Measurements from ENCODE around the gene INCA1. TPM values are rescaled to one million over a fixed set of nuclear protein-coding genes. Genes with fewer than 3 reads are reported as not detected.
A peak's percentile ranks its signal among the peaks of the same experiment; 100 is the strongest.
"Not testable (repeated sequence)": the region's sequence is repeated elsewhere in the genome, so short reads cannot be mapped to it uniquely, and the experiment has no call there.

INCA1 gene, protein sequence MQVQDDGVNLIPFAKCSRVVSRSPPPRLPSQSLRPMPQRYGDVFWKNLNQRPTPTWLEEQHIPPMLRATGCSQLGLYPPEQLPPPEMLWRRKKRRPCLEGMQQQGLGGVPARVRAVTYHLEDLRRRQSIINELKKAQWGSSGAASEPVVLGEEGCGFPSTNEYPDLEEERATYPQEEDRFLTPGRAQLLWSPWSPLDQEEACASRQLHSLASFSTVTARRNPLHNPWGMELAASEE
- total RNA-seq = 0.38 and 0.39 TPM in 2 replicates

DNA sequence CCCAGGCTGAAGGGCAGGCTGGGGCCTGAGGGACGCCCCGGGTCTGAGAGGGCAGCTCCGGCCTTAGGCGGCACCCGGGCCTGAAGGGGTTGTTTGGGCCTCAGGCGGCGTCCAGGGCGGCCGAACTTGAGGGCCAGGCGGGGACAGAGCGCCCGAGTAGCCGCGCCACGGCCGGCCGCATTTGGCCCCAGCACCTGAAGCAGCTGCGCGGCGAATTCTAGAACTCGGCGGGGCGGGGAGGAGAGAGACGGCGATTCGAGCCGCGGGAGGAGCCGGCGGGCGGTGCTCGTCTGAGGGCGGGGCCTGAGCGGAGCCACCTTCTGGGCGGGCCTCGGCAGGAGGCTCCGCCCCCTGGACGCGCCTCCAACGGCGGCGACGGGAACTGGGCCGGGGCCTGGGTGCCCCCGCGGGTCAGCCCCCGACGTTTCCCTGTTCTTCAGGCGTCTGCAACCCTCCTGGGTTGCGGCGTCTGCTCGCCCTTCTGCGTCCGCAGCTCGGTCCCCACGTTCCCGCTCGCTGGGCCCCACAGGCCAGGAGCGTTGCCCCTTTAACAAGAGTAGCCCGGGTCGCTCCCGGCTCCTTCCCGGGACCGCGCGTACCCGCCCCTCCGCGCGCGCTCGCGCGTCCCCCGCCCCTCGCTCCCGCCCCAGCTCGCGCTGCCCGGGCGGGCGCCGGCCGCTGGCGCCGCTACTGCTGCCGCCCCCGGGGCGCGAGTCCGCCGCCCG lies at the start of gene INCA1, which contains the start of gene KIF1C:
INCA1 (minus strand) TSS at position 221 of the 725 bp plus-strand sequence. CDS start 3,085 bp downstream, outside the sequence.
KIF1C (plus strand) TSS at position 649 of the 725 bp plus-strand sequence. CDS start 2,297 bp downstream, outside the sequence.
- DNase-seq (ENCODE audit: low read depth in 2 of 2) = peak; percentile 54 to 90

DNA sequence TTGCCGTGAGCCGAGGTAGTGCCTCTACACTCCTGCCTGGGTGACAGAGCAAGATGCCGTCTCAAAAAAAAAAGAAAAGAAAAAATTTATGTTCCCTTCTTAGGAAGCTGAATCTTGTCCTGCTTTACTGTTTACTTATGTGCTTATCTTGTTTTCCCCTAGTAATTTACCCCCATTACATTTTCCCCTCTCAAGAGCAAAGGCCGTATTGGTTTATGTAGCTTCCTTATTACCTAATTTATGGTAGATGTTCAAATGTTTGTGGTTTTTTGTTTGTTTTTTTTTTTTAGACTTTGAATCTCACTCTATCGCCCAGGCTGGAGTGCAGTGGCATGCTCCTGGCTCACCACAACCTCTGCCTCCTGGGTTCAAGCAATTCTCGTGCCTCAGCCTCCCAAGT lies 48.2 kb upstream of the INCA1 start:
- no peak for DNase-seq (ENCODE audit: low read depth in 2 of 2)

DNA sequence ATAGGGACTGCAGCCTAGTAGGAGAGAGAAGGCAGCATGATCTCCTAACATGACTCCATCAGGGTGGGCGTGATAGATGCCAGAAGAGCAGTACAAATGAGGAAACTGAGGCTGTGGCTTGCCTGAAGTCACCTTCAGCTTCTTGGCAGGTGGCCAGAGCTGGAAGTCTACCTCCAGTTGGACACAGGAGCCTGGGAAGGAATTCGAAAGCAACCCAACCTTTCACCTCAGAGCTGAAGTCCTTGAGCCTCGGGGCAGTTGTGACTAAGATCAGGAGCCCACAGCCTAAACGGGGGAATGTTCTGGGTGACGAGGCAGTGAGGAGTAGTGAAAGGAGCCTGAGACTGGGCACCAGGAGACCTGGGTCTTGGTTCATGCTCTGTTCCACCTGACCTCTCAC lies 47.3 kb upstream of the INCA1 start:
- DNase-seq (ENCODE audit: low read depth in 2 of 2) = no peak

DNA sequence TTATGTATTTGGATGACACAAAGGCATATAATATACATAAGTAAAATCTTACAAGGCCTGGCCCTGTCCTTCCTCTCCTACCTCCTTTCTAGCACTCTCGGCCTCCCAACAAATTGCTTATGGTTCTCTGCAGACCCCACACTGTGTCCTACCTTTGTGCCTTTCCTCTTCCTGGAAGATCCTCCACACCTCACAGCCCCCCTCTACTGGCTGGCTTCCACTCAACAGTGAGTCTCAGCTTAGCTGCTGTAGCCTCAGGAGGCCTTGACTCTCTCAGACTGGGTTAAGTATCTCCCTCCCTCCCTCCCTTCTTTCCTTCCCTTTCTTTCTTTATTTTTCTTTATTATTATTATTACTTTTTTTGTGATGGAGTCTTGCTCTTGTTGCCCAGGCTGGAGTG lies 46.2 kb upstream of the INCA1 start:
- DNase-seq (ENCODE audit: low read depth in 2 of 2) = no peak

DNA sequence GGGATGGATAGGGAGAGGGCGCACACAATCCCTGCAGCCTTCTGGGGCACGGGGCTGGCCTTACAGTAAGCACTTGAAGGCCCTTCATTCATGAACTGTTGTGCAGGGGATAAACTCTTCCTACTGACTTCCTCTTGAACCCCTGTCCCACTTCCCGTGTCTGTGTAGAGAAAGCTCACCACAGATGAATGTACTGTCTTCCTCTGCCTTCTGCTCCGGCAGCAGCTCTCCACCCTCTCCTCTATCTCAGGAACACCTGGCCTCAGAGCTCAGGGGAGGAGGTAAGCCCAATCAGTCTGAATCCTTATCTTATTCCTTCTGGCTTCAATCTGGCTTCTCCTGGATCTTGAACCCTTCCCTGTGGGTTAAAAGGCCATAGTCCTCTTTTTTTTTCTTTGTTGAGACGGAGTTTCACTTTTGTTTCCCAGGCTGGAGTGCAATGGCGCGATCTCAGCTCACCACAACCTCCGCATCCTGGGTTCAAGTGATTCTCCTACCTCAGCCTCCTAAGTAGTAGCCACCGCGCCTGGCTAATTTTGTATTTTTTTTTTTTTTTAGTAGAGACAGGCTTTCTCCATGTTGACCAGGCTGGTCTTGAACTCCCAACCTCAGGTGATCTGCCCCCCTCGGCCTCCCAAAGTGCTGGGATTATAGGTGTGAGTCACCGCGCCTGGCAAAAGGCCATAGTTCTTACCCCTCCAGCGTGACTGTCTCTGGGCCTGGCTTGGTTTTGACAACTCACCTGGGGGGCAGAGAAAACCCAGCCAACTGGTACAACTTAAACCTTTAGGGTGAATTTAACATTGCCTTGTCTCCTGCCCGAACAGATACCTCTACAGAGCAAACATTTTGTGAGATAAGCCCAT lies 45.1 kb upstream of the INCA1 start:
- no peak for DNase-seq (ENCODE audit: low read depth in 2 of 2)

DNA sequence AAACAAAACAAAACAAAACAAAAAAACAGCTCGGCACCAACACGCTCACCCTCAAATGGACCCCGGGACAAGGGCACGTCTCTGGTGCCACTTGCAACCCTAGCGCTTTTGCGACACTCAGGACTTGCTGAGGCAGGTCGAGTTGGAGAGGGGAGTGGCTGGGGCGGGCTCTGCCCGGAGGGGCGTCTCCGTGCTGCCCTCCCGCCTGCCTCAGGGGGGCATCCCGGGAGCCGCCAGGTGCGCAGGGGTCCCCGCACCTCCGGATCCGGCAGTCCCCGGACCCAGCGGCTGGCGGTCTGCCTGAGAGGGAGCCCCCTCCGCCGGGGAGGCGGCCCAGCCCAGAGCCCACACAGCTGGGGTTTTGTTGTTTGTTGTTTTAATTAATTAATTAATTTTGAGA lies 38.0 kb upstream of the INCA1 start, which contains the start of gene SLC52A1:
SLC52A1 (minus strand) TSS at position 112 of the 400 bp plus-strand sequence. CDS start 820 bp downstream, outside the sequence.
- DNase-seq (ENCODE audit: low read depth in 2 of 2) = no peak

DNA sequence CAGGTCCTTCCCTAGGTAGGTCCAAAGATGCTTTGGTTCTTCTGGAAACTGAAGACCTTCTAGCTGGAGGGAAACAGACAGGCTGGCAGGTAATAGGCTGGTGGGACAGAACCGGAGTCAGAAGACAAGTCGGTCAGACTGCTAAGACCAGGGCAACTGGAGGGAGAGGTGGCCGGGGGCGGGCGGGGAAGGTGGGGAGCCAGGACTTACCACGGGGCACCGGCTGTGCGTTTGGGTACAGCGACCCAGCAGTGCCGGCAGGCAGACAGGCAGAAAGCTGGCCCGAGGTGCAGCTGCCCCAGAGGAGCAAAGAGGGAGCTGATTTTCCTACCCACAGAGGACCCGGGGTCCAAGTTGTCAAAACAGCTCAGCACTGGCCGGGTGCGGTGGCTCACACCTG lies 37.3 kb upstream of the INCA1 start:
- no peak for DNase-seq (ENCODE audit: low read depth in 2 of 2)

DNA sequence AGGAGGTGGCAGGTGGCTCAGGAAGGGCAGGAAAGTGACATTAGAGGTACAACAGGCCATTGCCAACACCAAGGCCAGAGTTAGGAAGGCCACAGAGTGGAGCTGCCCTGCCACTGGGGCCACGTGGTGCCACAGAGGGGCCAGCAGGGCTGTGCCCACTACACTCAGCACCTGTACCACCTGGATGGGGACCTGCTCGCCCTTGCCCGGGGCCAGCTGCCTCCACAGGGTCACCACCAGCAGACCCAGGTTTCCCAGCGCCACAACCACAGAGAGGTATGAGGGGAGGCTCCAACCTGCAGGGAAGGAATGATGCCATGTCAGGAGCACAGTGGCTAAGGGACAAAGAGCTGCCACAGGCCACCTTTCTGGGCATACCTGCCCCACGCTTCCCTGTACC lies 36.7 kb upstream of the INCA1 start:
- no peak for DNase-seq (ENCODE audit: low read depth in 2 of 2)

DNA sequence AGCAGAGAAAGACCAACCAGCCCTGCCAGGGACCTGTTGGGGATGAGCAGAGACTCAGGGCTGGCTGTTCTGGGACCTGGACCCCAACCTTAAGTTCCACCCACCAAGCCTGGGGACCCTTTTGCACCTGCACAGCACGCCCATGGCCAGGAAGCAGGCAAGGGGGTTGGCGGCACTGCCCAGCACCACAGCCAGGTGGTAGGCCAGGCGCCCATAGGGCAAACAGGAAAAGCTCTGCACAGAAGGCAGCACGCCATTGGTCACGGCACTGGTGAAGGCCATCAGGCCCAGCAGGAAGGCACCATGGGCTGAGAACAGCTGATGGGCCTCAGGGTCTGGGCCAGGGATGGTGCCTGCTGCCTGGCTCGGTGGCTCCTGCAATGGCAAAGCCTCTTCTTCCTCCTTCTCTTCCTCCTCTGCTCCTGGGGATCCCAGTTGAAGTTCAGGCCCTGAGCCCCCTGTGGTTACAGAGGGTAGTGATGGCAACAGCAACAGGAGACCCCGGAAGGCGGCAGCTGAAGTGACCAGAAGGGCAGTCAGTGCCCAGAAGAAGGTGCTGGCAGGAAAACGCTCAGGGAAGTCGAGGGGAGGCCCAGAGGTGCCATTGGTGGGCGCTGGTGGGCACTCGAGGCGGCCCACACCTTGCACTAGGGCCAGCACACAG lies 36.2 kb upstream of the INCA1 start:
- no peak for DNase-seq (ENCODE audit: low read depth in 2 of 2)

DNA sequence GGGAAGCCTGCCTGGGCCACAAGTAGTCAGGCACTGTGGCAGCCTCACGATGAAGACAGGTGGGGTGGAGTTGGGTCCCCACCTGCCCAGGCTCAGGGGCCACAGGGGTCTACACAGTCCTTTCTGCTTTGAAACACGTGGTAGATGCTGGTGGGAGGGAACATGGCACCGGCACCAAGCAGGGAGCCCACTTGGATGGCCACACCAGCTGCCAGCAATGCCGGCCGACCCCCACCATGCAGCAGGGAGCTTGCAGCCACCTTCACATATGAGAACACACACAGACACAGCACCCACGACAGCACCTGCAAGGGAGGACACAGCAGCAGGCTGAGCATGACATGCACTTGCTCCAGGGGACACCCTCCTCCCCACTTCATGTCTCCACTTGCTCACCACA lies 35.5 kb upstream of the INCA1 start:
- no peak for DNase-seq (ENCODE audit: low read depth in 2 of 2)

DNA sequence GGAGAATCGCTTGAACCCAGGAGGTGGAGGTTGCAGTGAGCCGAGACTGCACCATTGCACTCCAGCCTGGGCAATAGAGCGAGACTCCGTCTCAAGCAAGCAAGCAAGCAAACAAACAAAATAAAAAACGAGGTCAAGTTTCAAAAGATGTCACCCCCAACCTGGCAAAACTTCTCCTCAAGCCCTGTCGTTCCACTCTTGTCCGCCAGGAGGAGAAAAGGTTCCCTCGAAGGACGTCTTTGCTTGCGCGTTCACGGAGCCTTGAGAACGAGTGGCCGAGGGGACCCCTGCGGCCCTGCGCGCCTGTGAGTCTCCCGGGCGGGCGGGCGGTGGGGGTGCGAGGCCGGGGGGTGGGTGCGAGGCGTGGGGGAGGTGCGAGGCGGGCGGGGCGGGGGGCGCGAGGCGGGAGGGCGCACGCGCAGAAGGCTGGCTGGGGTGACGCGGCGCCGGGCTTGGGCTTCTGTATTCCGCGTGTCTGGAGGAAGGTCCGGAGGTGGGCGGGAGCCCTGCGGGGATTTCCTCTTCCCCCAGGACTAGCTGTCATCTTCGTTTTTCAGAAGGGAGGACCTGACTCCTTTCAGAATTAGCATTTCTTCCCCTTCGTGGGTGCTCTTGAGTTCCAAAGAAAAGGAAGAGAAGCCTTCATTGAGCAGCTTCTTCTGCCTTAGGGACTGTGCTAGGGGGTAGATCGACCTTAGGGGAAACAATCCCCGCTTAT lies 34.2 kb upstream of the INCA1 start:
- DNase-seq (ENCODE audit: low read depth in 2 of 2) = peak; percentile 18 to 66

DNA sequence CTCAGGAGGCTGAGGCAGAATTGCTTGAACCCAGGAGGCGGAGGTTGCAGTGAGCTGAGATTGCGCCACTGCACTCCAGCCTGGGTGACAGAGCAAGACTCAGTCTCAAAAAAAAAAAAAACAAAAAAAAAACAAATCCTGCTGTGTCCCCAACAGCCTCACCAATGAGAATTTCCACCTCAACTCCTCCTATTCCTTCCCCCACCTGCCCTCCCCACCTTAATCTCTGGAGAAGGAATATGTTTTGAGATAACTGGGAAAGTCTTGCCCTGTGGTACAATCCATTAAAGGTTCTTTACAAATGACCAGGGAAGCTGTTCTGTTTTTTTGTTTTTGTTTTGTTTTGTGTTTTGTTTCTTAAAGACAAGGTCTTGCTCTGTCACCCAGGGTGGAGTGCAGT lies 32.8 kb upstream of the INCA1 start:
- not testable (repeated sequence) for DNase-seq (ENCODE audit: low read depth in 2 of 2)

DNA sequence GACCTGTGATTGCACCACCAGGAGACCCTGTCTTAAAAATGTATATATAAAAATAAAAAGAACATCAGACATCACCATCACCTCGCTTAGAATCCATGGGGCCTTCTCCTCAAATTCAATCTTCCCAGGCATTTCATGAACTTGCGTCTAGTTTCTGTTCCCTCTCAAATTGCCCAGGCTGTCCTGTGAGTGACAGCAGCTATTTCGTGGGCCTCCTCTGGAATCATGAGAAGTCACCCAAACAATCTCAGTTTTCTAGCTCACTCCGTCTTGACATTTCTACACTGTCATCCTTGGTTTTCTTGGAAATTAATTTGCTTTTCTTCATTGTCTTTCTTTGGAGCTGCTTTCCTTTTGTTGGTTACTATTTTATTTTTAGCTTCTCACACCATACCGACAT lies 30.6 kb upstream of the INCA1 start:
- DNase-seq (ENCODE audit: low read depth in 2 of 2) = no peak

DNA sequence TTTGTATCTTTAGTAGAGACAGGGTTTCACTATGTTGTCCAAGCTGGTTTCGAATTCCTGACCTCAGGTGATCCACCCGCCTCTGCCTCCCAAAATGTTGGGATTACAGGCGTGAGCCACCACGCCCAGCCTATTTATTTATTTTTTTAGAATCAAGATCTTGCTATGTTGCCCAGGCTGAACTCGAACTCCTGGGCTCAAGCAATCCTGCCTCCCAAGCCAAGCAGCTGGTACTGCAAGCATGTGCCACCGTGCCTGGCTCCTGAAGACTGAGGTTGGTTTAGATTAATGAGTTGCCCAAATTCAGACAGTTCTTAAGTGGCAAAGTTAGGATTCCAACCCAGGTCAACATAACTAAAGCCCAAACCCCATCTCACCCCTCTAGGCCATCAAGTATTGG lies 30.0 kb upstream of the INCA1 start:
- DNase-seq (ENCODE audit: low read depth in 2 of 2) = no peak

DNA sequence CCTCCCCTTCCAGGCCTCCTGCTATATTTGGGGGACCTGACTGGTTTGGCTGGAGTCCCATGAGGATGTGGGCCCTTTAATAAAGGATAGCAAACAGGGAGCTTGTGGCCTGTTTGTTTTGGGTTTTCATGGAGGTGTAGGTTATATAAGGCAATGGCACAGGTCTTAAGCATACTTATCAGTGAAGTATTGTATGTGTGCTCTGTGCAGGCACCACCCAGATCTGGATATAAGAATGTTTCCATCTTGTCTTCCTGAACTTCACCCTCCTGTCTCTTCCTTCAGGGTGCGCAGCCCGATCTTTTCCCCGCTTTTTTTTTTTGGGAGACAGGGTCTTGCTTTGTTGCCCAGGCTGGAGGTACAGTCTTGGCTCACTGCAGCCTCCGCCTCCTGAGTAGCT lies 27.3 kb upstream of the INCA1 start:
- no peak for DNase-seq (ENCODE audit: low read depth in 2 of 2)

DNA sequence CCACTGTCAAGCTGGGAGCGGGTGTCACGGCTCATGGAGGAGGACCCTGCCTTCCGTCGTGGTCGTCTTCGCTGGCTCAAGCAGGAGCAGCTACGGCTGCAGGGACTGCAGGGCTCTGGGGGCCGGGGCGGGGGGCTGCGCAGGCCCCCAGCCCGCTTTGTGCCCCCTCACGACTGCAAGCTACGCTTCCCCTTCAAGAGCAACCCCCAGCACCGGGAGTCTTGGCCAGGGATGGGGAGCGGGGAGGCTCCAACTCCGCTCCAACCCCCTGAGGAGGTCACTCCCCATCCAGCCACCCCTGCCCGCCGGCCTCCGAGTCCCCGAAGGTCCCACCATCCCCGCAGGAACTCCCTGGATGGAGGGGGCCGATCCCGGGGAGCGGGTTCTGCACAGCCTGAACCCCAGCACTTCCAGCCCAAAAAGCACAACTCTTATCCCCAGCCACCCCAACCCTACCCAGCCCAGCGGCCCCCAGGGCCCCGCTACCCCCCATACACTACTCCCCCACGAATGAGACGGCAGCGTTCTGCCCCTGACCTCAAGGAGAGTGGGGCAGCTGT lies 26.3 kb upstream of the INCA1 start:
- no peak for DNase-seq (ENCODE audit: low read depth in 2 of 2)

DNA sequence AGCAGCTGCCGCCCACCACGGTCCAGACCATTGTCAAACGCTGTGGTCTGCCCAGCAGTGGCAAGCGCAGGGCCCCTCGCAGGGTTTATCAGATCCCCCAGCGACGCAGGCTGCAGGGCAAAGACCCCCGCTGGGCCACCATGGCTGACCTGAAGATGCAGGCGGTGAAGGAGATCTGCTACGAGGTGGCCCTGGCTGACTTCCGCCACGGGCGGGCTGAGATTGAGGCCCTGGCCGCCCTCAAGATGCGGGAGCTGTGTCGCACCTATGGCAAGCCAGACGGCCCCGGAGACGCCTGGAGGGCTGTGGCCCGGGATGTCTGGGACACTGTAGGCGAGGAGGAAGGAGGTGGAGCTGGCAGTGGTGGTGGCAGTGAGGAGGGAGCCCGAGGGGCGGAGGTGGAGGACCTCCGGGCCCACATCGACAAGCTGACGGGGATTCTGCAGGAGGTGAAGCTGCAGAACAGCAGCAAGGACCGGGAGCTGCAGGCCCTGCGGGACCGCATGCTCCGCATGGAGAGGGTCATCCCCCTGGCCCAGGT lies 24.9 kb upstream of the INCA1 start:
- no peak for DNase-seq (ENCODE audit: low read depth in 2 of 2)

DNA sequence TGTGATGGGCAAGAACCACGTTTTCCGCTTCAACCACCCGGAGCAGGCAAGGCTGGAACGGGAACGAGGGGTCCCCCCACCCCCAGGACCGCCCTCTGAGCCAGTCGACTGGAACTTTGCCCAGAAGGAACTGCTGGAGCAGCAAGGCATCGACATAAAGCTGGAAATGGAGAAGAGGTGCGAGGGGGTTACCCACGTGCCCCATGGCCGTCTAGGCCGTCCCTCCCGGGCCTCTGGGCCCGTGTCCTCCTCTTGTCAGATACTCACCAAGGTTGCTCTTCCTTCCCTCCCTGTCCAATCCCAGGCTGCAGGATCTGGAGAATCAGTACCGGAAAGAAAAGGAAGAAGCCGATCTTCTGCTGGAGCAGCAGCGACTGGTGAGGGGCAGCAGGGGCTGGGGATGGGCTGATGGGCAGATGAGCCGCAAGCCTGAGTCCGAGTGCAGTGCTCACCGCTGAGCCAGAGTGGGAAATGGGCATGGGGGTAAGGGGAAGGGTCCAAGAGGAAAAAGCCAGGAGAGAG lies 23.2 kb upstream of the INCA1 start:
- DNase-seq (ENCODE audit: low read depth in 2 of 2) = no peak

DNA sequence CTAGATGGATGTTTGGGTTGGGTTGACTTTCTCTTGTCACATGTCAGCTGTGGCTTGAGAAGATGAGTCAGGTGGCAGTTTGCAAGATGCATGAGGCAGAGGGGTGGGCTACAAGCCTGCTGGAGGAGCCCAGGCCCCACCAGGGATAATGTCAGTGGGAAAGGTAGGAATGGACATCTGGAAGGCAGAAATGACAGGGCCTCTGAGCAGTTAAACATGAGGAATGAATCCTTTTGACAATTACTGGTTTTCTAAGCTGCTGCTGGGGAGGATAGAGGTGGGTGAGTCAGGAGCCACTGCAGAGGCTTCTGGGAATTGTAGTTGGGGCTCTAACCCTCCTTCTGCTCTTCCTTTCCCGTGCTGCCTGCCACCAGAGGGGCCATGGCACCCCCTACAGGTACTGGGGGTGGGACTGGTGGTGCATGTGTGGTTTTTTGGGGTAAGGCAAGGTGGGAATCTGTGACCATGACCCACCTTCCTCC lies 22.2 kb upstream of the INCA1 start:
- DNase-seq (ENCODE audit: low read depth in 2 of 2) = peak in 1 of 2 donors; percentile 18

DNA sequence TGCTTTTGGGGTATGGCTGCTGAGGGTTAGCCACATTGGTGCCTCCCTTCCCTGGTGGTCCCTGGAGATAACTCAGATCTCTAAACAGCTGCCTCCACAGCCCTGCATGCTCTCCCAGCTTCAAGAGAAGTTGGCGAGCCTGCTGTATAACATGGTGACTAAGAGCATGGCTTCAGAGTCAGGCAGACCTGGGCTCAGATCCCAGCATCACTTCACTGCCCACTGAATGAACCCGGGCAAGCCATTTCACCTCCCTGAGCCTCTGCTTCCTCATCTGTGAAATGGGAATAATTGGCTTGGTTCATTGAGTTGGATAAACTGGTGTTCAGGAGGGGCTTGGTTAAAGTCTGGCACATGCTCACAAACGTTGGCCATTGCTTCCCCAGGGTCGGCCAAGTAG lies 17.0 kb upstream of the INCA1 start:
- no peak for DNase-seq (ENCODE audit: low read depth in 2 of 2)
